ENCODE measurements around the gene ARHGAP28.

DNA sequence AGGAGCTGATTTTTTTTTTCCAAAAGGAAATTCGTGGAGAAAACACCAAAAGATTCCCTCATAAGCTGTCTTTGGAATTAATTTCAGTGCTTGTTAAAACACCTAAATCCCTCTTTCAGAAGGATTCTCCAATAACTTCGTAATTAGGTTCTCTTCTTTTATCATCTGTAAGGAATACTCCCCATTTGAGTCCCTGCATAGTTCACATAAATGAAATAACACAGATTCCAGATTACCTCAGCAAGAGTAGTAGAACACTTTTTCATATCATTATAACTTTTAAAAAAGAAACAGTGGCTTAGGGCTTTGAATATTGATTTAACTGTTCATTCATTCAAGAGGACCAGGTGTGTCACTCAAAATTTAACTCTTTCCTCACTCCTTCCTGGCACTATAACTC lies 55.5 kb downstream of the ARHGAP28 start:
- TF ChIP-seq SIN3A (IDR thresholded peaks at IDR 0.05; ENCODE audit: borderline replicate concordance, low read depth, low read length) (no peak), JUND (IDR thresholded peaks at IDR 0.05) (no peak), TAF1 (IDR thresholded peaks at IDR 0.05; ENCODE audit: borderline replicate concordance, low read depth, low read length) (no peak), MEF2A (IDR thresholded peaks at IDR 0.05; ENCODE audit: borderline replicate concordance, low read depth) (no peak), EZH2phosphoT487 (IDR thresholded peaks at IDR 0.05; ENCODE audit: borderline replicate concordance, low read depth) (no peak), FOXM1 (IDR thresholded peaks at IDR 0.05; ENCODE audit: low read depth) (no peak)
- TF ChIP-seq, protein P1, sequence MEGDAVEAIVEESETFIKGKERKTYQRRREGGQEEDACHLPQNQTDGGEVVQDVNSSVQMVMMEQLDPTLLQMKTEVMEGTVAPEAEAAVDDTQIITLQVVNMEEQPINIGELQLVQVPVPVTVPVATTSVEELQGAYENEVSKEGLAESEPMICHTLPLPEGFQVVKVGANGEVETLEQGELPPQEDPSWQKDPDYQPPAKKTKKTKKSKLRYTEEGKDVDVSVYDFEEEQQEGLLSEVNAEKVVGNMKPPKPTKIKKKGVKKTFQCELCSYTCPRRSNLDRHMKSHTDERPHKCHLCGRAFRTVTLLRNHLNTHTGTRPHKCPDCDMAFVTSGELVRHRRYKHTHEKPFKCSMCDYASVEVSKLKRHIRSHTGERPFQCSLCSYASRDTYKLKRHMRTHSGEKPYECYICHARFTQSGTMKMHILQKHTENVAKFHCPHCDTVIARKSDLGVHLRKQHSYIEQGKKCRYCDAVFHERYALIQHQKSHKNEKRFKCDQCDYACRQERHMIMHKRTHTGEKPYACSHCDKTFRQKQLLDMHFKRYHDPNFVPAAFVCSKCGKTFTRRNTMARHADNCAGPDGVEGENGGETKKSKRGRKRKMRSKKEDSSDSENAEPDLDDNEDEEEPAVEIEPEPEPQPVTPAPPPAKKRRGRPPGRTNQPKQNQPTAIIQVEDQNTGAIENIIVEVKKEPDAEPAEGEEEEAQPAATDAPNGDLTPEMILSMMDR (IDR thresholded peaks at IDR 0.05): no peak
- TF ChIP-seq, protein P2, sequence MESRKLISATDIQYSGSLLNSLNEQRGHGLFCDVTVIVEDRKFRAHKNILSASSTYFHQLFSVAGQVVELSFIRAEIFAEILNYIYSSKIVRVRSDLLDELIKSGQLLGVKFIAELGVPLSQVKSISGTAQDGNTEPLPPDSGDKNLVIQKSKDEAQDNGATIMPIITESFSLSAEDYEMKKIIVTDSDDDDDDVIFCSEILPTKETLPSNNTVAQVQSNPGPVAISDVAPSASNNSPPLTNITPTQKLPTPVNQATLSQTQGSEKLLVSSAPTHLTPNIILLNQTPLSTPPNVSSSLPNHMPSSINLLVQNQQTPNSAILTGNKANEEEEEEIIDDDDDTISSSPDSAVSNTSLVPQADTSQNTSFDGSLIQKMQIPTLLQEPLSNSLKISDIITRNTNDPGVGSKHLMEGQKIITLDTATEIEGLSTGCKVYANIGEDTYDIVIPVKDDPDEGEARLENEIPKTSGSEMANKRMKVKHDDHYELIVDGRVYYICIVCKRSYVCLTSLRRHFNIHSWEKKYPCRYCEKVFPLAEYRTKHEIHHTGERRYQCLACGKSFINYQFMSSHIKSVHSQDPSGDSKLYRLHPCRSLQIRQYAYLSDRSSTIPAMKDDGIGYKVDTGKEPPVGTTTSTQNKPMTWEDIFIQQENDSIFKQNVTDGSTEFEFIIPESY (IDR thresholded peaks at IDR 0.05; ENCODE audit: borderline replicate concordance, low read depth): no peak
